Thymus (tissue), 11 donors: Measurements from ENCODE around the gene PRSS56. TPM values are rescaled to one million over a fixed set of nuclear protein-coding genes. Genes with fewer than 3 reads are reported as not detected.
"Not testable (repeated sequence)": the region's sequence is repeated elsewhere in the genome, so short reads cannot be mapped to it uniquely, and the experiment has no call there.

Experiments used
- DNase-seq, 9 donors: peaks; one replicate each; pipeline ENCODE4 v3.0.0-alpha.2; 2013; ENCODE audit warnings: low spot score in 9 of 9, low read depth in 6 of 9, missing footprints in 1 of 9
- H3K27ac ChIP-seq, 2 donors: one replicate each; pipeline ENCODE4 v1.5.1; 2013; ENCODE audit warnings: control low read depth in 1 of 2, low read depth in 1 of 2, low read length in 1 of 2, mild to moderate bottlenecking in 1 of 2, moderate library complexity in 1 of 2
- H3K27me3 ChIP-seq, 2 donors: one replicate each; pipeline ENCODE4 v1.5.1; 2013; ENCODE audit warnings: low read length in 1 of 2; ENCODE audit not compliant: control insufficient read depth in 2 of 2, insufficient read depth in 1 of 2
- H3K36me3 ChIP-seq, 2 donors: one replicate each; pipeline ENCODE4 v1.5.1; 2013; ENCODE audit warnings: low read length in 1 of 2, mild to moderate bottlenecking in 1 of 2, moderate library complexity in 1 of 2; ENCODE audit not compliant: control insufficient read depth in 2 of 2, insufficient read depth in 2 of 2
- H3K4me1 ChIP-seq, 2 donors: one replicate each; pipeline ENCODE4 v1.5.1; 2013; ENCODE audit warnings: low read length in 2 of 2; ENCODE audit not compliant: control insufficient read depth in 2 of 2, insufficient read depth in 2 of 2
- H3K4me3 ChIP-seq, 2 donors: one replicate each; pipeline ENCODE4 v1.5.1; 2013; ENCODE audit warnings: low read length in 2 of 2, control low read depth in 1 of 2, mild to moderate bottlenecking in 1 of 2
- H3K9me3 ChIP-seq, 2 donors: one replicate each; pipeline ENCODE4 v1.5.1; 2013; ENCODE audit warnings: low read length in 1 of 2, mild to moderate bottlenecking in 1 of 2; ENCODE audit not compliant: control insufficient read depth in 2 of 2, insufficient read depth in 1 of 2
- WGBS: extraction: QIAGEN DNeasy Blood & Tissue Kit; methylation state at CpG from one replicate; pipeline ENCODE4 v1.1.7; 2013; 5-methylcytosine and 5-hydroxymethylcytosine counted together
- polyA plus RNA-seq: library from polyadenylated mRNA; stranded (reverse); fragments of 200-250 nt; gene quantifications from one replicate; pipeline ENCODE4 v1.2.3, GENCODE V29; 2013
- total RNA-seq: library from RNA; stranded (reverse); fragments of 120-200 nt; gene quantifications from one replicate; pipeline ENCODE4 v1.2.4, GENCODE V29; 2013
- donor health status: healthy.

The PRSS56 gene
- total and polyA plus RNA-seq, 2 donors, result 0.09 to 0.19 TPM

- Histone ChIP-seq H3K36me3 (no peaks in the 10 kb centered on the region), H3K27me3 (peaks cover 33 to 60% of the 10 kb centered on the region in 2 donors)
- 91% methylated on average over 6 of the region's 6 CpGs for WGBS
These were observed 7.8 kb downstream of the PRSS56 start for GRCh38 chr2:232527905-232528470.

DNA sequence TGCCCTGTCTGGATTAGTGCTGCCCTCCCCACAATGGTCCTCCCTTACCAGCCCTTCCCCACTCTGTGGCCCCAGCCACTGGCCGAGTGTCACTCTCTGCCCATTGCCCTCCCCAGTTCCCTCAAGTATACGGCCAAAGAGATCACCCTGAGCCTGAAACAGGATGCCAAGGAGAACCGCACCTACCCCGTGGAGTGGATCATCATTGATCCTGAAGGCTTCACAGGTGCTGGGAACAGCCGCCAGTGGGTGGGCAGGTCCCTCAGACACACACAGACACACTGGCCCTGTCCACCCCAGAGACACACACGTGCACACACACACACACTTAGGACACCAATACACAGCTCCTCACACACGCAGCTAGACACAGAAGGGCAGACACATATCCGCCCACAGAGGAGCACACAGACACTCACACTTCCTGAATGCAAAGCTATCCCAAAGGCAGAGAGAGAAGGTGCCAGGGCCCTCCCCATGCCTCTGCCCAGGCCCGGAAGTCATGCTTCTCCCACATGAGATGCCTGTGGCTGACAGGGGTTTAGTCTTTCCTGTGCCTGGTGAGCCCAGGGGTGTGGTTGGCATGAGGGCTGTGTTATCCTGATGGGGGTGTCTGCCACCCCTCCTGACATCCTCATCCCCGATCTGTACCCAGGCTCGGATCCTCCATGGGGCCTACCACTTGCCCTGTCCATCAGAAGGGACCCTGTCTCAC is 8.7 kb downstream of the PRSS56 start:
- no peaks in the 10 kb centered on the region for H3K4me1 ChIP-seq
- H3K27ac ChIP-seq, result no peak overlapping the region
- DNase-seq, result no peak
- no peak overlapping the region for H3K4me3 ChIP-seq
- H3K9me3 ChIP-seq, result no peaks in the 10 kb centered on the region
- peaks cover 23 to 51% of the 10 kb centered on the region in 2 donors for H3K27me3 ChIP-seq
- 72% methylated on average over 11 of the region's 11 CpGs for WGBS
- H3K36me3 ChIP-seq, result no peaks in the 10 kb centered on the region

More at GRCh38 chr2:232527905-232528470, 7.8 kb downstream of the PRSS56 start:
- Histone ChIP-seq H3K4me3 (no peak overlapping the region), H3K4me1 (no peaks in the 10 kb centered on the region), H3K9me3 (no peaks in the 10 kb centered on the region), H3K27ac (no peak overlapping the region)
- no peak for DNase-seq

GRCh38 chr2:232529806-232530547 is 9.8 kb downstream of the PRSS56 start:
- peaks cover 13 to 40% of the 10 kb centered on the region in 2 donors for H3K27me3 ChIP-seq
- H3K4me1 ChIP-seq, result no peaks in the 10 kb centered on the region
- no peak for DNase-seq
- no peak overlapping the region for H3K27ac ChIP-seq
- 96% methylated on average over 17 of the region's 17 CpGs for WGBS
- H3K4me3 ChIP-seq, result no peak overlapping the region
- H3K36me3 ChIP-seq, result no peaks in the 10 kb centered on the region
- H3K9me3 ChIP-seq, result no peaks in the 10 kb centered on the region

DNA sequence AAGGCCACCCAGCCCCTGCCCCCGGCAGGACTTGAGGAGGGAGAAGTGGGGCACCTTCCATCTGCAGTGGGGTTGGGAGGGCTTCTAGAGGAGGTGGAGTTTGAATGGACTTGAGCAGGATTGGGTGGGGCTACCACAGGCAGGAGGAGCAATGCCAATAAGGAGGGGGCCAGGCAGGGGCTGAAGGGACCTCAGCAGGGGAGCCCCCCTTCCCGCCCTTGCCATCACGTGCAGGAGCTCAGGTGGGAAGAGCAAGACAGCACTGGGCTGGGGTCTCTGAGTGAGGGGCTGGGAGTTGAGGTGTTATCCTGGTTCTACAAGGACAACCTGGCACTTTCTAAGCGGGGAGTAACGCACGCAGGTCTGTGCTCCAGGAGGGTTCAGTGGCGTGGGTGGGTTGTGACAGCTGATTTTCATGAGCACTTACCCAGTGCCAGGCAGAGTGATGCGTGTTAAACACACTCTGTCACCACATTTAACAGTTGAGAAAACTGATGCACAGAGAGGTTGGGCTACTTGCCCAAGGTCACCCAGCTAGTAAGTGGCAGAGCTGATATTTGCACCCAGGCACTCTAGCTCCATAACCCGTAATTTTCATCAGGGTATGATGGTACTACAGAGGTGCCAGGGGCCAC is 10.6 kb downstream of the PRSS56 start:
- Histone ChIP-seq H3K4me1 (no peaks in the 10 kb centered on the region), H3K9me3 (no peaks in the 10 kb centered on the region), H3K4me3 (no peak overlapping the region), H3K27me3 (peaks cover 5 to 33% of the 10 kb centered on the region in 2 donors), H3K27ac (no peak overlapping the region), H3K36me3 (no peaks in the 10 kb centered on the region)
- no peak for DNase-seq
- WGBS, result 95% methylated on average over 9 of the region's 9 CpGs

DNA sequence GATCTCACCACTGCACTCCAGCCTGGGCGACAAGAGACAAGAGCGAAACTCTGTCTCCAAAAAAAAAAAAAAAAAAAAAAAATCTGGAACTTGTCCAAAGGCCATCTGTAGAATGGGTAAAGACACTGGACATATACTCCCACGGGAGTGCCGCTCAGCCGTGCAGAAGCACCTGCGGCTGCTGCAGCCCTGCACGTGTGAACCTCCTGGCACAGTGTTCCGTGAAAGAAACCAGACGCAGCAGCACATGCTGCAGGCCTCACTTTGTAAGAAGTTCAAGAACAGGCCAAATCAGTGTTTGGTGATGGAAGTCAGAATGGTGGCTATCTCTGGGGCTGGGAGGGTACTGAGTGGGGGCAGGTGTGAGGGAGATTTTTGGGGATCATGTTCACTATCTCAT is 12.2 kb downstream of the PRSS56 start:
- 92% methylated on average over 9 of the region's 9 CpGs for WGBS
- Histone ChIP-seq H3K36me3 (no peaks in the 10 kb centered on the region), H3K4me1 (no peaks in the 10 kb centered on the region), H3K9me3 (peaks cover 2 to 3% of the 10 kb centered on the region in 2 donors), H3K27ac (no peak overlapping the region), H3K27me3 (peaks cover 0 to 26% of the 10 kb centered on the region in 2 donors), H3K4me3 (no peak overlapping the region)
- DNase-seq, result no peak

DNA sequence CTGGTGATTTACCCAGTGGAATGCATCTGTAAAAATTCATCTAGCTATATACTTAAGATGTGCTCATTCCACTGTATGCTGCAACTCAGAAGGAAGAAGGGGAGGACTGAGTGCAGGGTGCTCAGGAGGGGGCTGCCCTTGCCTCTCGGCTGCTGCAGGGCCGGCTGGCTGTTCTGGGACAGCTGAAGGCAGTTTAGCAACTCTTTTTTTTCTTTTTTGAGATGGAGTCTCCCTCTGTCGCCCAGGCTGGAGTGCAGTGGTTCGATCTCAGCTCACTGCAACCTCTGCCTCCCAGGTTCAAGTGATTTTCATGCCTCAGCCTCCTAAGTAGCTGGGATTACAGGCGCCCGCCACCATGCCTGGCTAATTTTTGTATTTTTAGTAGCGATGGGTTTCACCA is 12.6 kb downstream of the PRSS56 start:
- peaks cover 0 to 23% of the 10 kb centered on the region in 2 donors for H3K27me3 ChIP-seq
- not testable (repeated sequence) for H3K36me3 ChIP-seq, H3K4me3 ChIP-seq, DNase-seq, H3K27ac ChIP-seq, H3K9me3 ChIP-seq, H3K4me1 ChIP-seq
- 96% methylated on average over 7 of the region's 7 CpGs for WGBS

- Histone ChIP-seq H3K4me3 (no peak overlapping the region), H3K27ac (no peak overlapping the region), H3K36me3 (no peaks in the 10 kb centered on the region), H3K4me1 (peaks cover 0 to under 1% of the 10 kb centered on the region in 2 donors), H3K27me3 (peaks cover 0 to 16% of the 10 kb centered on the region in 2 donors), H3K9me3 (peaks cover 2 to 3% of the 10 kb centered on the region in 2 donors)
- no peak for DNase-seq
- WGBS, result 89% methylated on average over 13 of the region's 13 CpGs
These were observed 13.9 kb downstream of the PRSS56 start for GRCh38 chr2:232533944-232534710.

GRCh38 chr2:232534940-232535651 is 14.9 kb downstream of the PRSS56 start:
- Histone ChIP-seq H3K4me3 (no peak overlapping the region), H3K36me3 (no peaks in the 10 kb centered on the region), H3K27ac (no peak overlapping the region), H3K4me1 (peaks cover 0 to 2% of the 10 kb centered on the region in 2 donors), H3K9me3 (peaks cover 2 to 3% of the 10 kb centered on the region in 2 donors), H3K27me3 (peaks cover 0 to 23% of the 10 kb centered on the region in 2 donors)
- WGBS, result 86% methylated on average over 14 of the region's 14 CpGs
- no peak for DNase-seq
